HL-60 (cell line): ENCODE measurements around the gene BRIP1.
"Not testable (repeated sequence)": the region's sequence is repeated elsewhere in the genome, so short reads cannot be mapped to it uniquely, and the experiment has no call there.

Experiments used
- DNase-seq, 2 experiments: peaks; one replicate each; pipeline ENCODE4 v3.0.0-alpha.2; 2010 to 2020; ENCODE audit warnings: low read depth in 1 of 2, low spot score in 1 of 2
- H3K27ac ChIP-seq: fragments of 250-450 bp; sonication (Bioruptor Pico); replicated peaks from 2 replicates; pipeline ENCODE4 v1.5.1; 2020; ENCODE audit warnings: mild to moderate bottlenecking, moderate library complexity
- H3K27me3 ChIP-seq: fragments of 250-450 bp; sonication (Bioruptor Pico); 2 replicates; pipeline ENCODE4 v1.5.1; 2021; ENCODE audit warnings: mild to moderate bottlenecking, moderate library complexity; ENCODE audit not compliant: insufficient read depth, poor library complexity, severe bottlenecking
- H3K4me3 ChIP-seq: replicated peaks from 2 replicates; pipeline ENCODE4 v1.5.1; 2011; ENCODE audit warnings: mild to moderate bottlenecking, control low read depth, low read length; ENCODE audit not compliant: insufficient read depth
- GABPA ChIP-seq: IDR thresholded peaks from 2 replicates; pipeline ENCODE4 v1.6.1; 2012; ENCODE audit warnings: low read depth
- POLR2AphosphoS5 ChIP-seq: IDR thresholded peaks from 2 replicates; pipeline ENCODE4 v1.6.1; 2012; ENCODE audit warnings: low read depth
- SPI1 ChIP-seq: IDR thresholded peaks from 2 replicates; pipeline ENCODE4 v1.6.1; 2012; ENCODE audit warnings: low read depth, mild to moderate bottlenecking, borderline replicate concordance
- TF ChIP-seq, protein P1 (sequence below): IDR thresholded peaks from 2 replicates; pipeline ENCODE4 v1.6.1; 2012; ENCODE audit warnings: low read depth; ENCODE audit not compliant: insufficient replicate concordance
- TF ChIP-seq, protein P2 (sequence below): IDR thresholded peaks from one replicate; pipeline ENCODE4 v1.5.1; 2011; ENCODE audit warnings: low read length, control low read depth, inconsistent platforms; ENCODE audit not compliant: insufficient read depth

Gene BRIP1

DNA sequence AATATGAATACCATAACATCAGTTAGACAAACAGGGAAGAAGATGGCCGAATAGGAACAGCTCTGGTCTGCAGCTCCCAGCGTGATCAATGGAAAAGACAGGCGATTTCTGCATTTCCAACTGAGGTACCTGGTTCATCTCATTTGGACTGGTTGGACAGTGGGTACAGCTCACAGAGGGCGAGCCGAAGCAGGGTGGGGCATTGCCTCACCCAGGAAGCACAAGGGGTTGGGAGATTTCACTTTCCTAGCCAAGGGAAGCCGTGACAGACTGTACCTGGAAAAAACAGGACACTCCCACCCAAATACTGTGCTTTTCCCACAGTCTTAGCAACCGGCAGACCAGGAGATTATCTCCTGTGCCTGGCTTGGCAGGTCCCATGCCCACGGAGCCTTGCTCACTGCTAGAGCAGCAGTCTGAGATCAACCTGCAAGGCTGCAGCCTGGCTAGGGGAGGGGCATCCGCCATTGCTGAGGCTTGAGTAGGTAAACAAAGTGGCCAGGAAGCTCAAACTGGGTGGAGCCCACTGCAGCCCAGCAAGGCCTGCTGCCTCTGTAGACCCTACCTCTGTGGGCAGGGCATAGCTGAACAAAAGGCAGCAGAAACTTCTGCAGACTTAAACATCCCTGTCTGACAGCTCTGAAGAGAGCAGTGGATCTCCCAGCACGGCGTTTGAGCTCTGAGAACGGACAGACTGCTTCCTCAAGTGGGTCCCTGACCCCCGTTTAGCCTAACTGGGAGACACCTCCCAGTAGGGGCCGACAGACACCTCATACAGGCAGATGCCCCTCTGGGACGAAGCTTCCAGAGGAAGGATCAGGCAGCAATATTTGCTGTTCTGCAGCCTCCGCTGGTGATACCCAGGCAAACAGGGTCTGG, 190.1 kb downstream of the BRIP1 start:
- not testable (repeated sequence) for H3K27me3 ChIP-seq, H3K27ac ChIP-seq, DNase-seq, H3K4me3 ChIP-seq

DNA sequence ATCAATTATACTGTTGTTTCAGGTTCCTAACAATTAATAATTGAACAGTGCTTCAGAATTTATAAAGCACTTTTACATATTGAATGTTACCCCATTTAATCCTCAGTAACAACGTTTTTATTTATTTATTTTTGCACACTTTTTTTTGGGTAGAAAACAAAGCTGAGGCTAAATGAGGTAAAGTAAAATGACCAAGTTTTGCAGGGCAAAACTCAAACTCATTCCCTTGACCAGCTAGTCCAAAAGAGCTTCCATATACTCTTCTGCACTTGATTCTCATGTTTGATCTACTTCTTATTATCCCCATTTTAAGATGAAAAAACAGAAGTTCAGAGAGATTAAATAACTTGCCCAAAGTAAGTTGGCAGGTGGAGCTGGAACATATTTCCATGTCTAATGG, 191.2 kb downstream of the BRIP1 start:
- DNase-seq, result no peak
- TF ChIP-seq SPI1 (no peak), POLR2AphosphoS5 (no peak), GABPA (no peak)
- TF ChIP-seq, protein P1, sequence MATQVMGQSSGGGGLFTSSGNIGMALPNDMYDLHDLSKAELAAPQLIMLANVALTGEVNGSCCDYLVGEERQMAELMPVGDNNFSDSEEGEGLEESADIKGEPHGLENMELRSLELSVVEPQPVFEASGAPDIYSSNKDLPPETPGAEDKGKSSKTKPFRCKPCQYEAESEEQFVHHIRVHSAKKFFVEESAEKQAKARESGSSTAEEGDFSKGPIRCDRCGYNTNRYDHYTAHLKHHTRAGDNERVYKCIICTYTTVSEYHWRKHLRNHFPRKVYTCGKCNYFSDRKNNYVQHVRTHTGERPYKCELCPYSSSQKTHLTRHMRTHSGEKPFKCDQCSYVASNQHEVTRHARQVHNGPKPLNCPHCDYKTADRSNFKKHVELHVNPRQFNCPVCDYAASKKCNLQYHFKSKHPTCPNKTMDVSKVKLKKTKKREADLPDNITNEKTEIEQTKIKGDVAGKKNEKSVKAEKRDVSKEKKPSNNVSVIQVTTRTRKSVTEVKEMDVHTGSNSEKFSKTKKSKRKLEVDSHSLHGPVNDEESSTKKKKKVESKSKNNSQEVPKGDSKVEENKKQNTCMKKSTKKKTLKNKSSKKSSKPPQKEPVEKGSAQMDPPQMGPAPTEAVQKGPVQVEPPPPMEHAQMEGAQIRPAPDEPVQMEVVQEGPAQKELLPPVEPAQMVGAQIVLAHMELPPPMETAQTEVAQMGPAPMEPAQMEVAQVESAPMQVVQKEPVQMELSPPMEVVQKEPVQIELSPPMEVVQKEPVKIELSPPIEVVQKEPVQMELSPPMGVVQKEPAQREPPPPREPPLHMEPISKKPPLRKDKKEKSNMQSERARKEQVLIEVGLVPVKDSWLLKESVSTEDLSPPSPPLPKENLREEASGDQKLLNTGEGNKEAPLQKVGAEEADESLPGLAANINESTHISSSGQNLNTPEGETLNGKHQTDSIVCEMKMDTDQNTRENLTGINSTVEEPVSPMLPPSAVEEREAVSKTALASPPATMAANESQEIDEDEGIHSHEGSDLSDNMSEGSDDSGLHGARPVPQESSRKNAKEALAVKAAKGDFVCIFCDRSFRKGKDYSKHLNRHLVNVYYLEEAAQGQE, result no peak
- TF ChIP-seq, protein P2, sequence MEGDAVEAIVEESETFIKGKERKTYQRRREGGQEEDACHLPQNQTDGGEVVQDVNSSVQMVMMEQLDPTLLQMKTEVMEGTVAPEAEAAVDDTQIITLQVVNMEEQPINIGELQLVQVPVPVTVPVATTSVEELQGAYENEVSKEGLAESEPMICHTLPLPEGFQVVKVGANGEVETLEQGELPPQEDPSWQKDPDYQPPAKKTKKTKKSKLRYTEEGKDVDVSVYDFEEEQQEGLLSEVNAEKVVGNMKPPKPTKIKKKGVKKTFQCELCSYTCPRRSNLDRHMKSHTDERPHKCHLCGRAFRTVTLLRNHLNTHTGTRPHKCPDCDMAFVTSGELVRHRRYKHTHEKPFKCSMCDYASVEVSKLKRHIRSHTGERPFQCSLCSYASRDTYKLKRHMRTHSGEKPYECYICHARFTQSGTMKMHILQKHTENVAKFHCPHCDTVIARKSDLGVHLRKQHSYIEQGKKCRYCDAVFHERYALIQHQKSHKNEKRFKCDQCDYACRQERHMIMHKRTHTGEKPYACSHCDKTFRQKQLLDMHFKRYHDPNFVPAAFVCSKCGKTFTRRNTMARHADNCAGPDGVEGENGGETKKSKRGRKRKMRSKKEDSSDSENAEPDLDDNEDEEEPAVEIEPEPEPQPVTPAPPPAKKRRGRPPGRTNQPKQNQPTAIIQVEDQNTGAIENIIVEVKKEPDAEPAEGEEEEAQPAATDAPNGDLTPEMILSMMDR, result no peak
- H3K27me3 ChIP-seq, result no peaks in the 10 kb centered on the region
- no peak overlapping the region for H3K27ac ChIP-seq
- H3K4me3 ChIP-seq, result no peak overlapping the region

DNA sequence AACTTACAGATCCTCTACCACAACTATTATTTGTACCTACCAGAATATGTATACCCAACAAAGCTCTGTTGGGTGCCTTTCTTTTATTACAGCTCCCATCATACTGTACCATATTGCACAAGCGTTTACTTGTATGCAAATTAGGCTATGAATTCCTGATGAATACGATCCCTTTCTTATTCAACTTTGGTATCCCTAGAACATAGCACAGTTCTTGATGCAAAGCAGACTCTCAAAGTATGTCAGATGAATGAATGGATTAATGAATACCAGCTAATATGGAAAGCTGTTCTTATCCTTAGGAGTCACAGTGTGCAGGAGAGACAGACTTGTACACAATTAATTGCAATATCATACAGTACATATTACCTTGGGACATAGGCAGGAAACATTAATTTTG, 192.6 kb downstream of the BRIP1 start:
- Histone ChIP-seq H3K4me3 (no peak overlapping the region), H3K27ac (no peak overlapping the region), H3K27me3 (no peaks in the 10 kb centered on the region)
- no peak for DNase-seq
- TF ChIP-seq, protein P2, result no peak
- no peak for TF ChIP-seq POLR2AphosphoS5
- no peak for TF ChIP-seq GABPA
- TF ChIP-seq, protein P1, result no peak
- no peak for TF ChIP-seq SPI1

DNA sequence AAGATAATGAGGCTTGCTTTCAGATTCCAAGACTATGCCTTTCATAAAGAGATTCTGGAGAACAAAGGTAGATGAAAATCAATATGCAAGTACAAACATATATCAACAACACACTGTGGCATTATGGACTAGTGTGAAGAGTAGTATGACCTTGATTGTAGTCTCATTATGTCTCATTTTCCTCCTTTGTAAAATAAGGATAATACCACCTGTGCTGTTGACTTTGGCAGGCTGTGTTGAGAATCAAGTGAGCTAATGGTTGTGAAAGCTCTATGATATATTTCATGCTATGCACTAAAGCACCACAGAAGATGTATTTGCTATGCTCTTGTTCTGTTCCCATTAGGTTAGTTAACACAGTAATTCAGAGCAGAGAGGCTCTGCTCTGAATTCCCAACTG, 193.8 kb downstream of the BRIP1 start:
- DNase-seq, result no peak
- H3K27ac ChIP-seq, result no peak overlapping the region
- no peak for TF ChIP-seq POLR2AphosphoS5
- TF ChIP-seq, protein P1, result no peak
- no peak for TF ChIP-seq GABPA
- TF ChIP-seq, protein P2, result no peak
- no peak for TF ChIP-seq SPI1

More for the DNA sequence above, 193.8 kb downstream of the BRIP1 start:
- H3K4me3 ChIP-seq, result no peak overlapping the region
- H3K27me3 ChIP-seq, result no peaks in the 10 kb centered on the region
